Nucleus accumbens (tissue), 56 donors: ENCODE data around the gene NLRX1.
A peak's percentile ranks its signal among the peaks of the same experiment; 100 is the strongest.
"Not testable (repeated sequence)": the region's sequence is repeated elsewhere in the genome, so short reads cannot be mapped to it uniquely, and the experiment has no call there.

Source experiments
- DNase-seq, 56 donors: peaks; one replicate each; lab custom pipeline; 2025; lab: John Stamatoyannopoulos, UW

The NLRX1 gene

GRCh38 chr11:119168471-119169281, at the start of gene NLRX1:
NLRX1 (plus strand) TSS chr11:119168725; CDS start chr11:119171404, 2,679 bp downstream.
- peak in 54 of 56 donors; percentile 24 to 82 (median 57) for DNase-seq

- DNase-seq: no peak
These were observed 49.6 kb upstream of the NLRX1 start for GRCh38 chr11:119118946-119119345.

- peak in 1 of 56 donors; percentile 50 for DNase-seq
These were observed 47.9 kb upstream of the NLRX1 start for GRCh38 chr11:119120639-119121007.

GRCh38 chr11:119121008-119121810, 47.3 kb upstream of the NLRX1 start, which contains the start of gene HINFP:
HINFP (plus strand) TSS chr11:119121580; CDS start chr11:119126945, 5,365 bp downstream.
- DNase-seq: peak; percentile 93 to 100 (median 99)

- DNase-seq: no peak
These were observed 46.8 kb upstream of the NLRX1 start for GRCh38 chr11:119121811-119122124.

GRCh38 chr11:119125821-119126220, 42.7 kb upstream of the NLRX1 start:
- no peak for DNase-seq

GRCh38 chr11:119126675-119127268, 41.8 kb upstream of the NLRX1 start:
- DNase-seq: no peak

- DNase-seq: no peak
These were observed 37.9 kb upstream of the NLRX1 start for GRCh38 chr11:119130662-119131061.

- no peak for DNase-seq
These were observed 34.0 kb upstream of the NLRX1 start for GRCh38 chr11:119134389-119134978.

- DNase-seq: not testable (repeated sequence)
These were observed 29.2 kb upstream of the NLRX1 start for GRCh38 chr11:119139276-119139675.

- DNase-seq: peak in 11 of 56 donors; percentile 4 to 47 (median 16)
These were observed 23.6 kb upstream of the NLRX1 start for GRCh38 chr11:119144825-119145486.

GRCh38 chr11:119145551-119145950, 23.0 kb upstream of the NLRX1 start:
- no peak for DNase-seq

GRCh38 chr11:119147604-119148333, 20.8 kb upstream of the NLRX1 start:
- no peak for DNase-seq

GRCh38 chr11:119148720-119149017, 19.9 kb upstream of the NLRX1 start:
- DNase-seq: no peak

- DNase-seq: peak in 4 of 56 donors; percentile 12 to 60 (median 30)
These were observed 19.3 kb upstream of the NLRX1 start, which contains the start of gene ABCG4 for GRCh38 chr11:119149018-119149785. ABCG4 (plus strand) TSS chr11:119149052; CDS start chr11:119149966, 914 bp downstream.

GRCh38 chr11:119149786-119150275, 18.7 kb upstream of the NLRX1 start:
- peak in 1 of 56 donors; percentile 54 for DNase-seq

- no peak for DNase-seq
These were observed 16.5 kb upstream of the NLRX1 start for GRCh38 chr11:119152043-119152442.

GRCh38 chr11:119152604-119153003, 15.9 kb upstream of the NLRX1 start:
- no peak for DNase-seq
